GM18508 (cell line): Measurements from ENCODE around the gene TSEN15.
A peak's percentile ranks its signal among the peaks of the same experiment; 100 is the strongest.

ENCODE experiments used
- ATAC-seq: cut with Tn5 transposase; IDR thresholded peaks from one replicate; pipeline ENCODE4 v1.9.1; 2021; ENCODE audit warnings: moderate number of reproducible peaks; ENCODE audit not compliant: insufficient read depth, unreplicated experiment

The TSEN15 gene

GRCh38 chr1:184051485-184052193, at the start of gene TSEN15:
TSEN15 (plus strand) TSS chr1:184051730; CDS start chr1:184051756, 26 bp downstream.
- peak; percentile 86 for ATAC-seq

DNA sequence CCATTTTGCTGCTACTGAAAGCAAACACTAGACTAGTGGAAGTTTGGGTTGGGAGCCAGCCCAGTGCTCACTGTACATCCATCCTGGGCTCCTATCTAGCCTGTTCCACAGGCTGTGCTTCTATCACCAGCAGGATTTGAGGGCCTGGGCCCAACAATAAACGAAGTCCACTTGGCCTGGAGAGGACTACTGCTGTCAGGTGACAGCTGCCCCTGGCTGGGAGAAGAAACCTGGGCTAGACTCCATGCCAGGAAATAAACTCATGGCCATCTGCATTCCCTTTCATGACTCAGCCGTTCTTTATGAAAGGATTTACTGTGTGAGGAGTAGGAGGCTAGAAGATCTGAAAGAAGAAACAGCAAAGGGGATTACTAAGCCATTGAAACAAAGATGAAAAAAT, 49.5 kb upstream of the TSEN15 start:
- no peak for ATAC-seq

- no peak for ATAC-seq
Measured at GRCh38 chr1:184004935-184005334, 46.6 kb upstream of the TSEN15 start.

GRCh38 chr1:184005506-184005905, 46.0 kb upstream of the TSEN15 start:
- ATAC-seq: no peak

DNA sequence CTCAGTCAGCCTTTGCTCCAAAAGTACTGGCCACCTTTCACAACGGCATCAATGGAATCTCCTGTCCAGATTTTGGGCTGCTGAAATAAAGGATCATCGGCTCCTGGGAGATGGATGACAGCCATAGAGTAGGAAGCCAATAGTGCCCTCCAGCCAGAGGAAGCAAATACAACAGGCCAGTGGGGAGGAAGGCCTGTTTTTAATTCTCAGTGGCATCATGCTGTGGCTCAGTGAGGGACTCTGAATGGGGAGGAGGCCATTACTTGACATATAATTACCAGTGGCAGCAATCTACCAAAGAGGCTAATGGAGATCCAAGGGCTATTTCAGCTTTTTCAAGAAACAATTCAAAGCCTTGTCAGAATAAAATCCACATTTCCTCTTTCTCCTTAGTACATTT, 40.7 kb upstream of the TSEN15 start:
- ATAC-seq: no peak

DNA sequence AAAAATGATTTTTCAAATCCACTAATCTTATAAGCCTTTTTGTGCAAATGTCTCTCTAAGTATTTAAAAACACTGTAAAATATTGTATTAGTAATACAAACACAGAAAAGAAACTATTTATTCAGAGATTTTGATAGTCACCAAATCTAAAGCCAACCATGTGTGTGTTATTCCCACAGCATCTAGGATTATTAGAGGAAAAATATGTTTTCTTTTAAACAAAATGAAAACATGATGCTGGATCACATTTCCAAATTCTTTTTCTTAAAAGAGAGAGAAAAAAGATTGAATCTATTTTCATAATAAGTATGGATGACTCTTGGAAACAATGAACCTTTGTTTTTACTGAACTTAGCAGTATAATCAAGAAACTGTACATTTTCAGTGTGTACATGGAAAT, 39.3 kb upstream of the TSEN15 start:
- no peak for ATAC-seq

DNA sequence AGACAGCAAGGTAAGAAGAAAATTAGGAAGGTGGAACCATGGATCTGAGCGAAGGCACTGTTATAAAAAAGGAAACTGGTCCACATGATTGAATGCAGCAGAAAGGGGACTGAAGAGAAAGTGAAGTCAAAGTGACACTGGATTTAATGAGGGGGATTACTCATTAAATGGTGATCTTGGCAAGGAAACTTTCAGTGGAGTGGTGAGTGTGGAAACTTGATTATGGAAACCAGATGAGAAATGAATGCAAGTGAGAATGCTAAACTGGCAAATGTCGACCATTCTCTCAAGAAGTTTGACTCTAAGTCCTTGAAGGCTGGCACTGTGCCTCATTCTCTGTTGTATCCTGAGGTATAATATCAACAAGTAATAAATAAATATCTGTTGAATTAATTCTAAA, 37.3 kb upstream of the TSEN15 start:
- ATAC-seq: no peak

GRCh38 chr1:184016169-184016568, 35.4 kb upstream of the TSEN15 start:
- no peak for ATAC-seq

DNA sequence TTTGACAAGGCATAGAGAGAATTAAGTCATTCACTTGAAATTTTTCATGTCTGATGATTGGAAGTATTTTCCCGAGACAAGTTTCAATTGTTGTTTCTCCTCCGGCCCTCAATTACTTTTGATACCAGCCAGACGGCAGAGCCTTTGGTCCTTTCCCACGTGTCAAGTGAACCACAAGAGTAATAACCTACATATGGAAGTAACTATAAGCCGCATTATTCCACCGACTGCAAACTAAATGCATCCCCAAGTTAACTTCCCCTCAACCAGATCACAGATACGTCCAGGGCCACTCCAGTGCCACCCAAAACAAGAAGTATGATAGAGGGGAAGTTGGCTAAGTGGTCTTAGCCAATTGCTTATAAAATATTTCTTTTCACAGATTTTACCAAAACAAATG, 34.2 kb upstream of the TSEN15 start:
- no peak for ATAC-seq

DNA sequence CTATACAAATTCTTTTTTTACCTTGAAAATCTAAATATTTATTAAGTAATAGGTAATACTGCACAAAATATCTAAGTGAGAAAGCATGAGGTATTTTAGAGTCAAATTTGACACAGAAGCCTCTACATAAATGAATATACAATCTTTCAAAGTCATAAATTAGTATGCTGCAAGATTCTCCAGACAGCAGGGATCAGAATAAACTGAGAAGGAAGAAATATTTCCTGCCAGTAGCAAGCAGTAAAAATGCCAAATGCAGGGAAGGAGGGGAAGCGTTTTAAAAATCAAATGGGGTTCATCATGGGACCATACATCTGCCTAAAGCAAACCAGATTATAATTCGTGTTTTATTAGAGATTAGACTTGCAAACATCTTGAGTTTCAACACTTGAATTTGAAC, 32.9 kb upstream of the TSEN15 start:
- no peak for ATAC-seq

- no peak for ATAC-seq
Measured at GRCh38 chr1:184019069-184019468, 32.5 kb upstream of the TSEN15 start.

- ATAC-seq: no peak
Measured at GRCh38 chr1:184019506-184019905, 32.0 kb upstream of the TSEN15 start.

- no peak for ATAC-seq
Measured at GRCh38 chr1:184020328-184020727, 31.2 kb upstream of the TSEN15 start.

- ATAC-seq: no peak
Measured at GRCh38 chr1:184020855-184021254, 30.7 kb upstream of the TSEN15 start.

DNA sequence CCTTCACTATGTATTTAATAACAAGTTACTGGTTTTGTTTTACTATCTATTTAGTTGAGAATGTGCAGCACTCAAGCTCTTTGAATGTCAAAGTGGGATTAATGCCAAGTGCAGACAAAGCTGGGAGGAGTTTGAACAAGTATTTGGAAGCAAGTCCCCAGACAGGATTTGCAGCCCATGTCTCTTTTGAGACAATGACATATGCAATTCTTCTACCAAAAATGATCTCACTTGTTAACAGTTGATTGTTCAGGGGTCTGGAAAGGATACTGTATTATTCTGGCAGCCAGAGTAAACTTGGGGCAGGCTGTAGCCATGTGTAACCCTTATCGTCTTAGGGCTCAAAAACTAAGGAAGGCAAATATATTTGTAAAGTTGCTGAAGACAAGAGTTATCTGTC, 29.8 kb upstream of the TSEN15 start:
- no peak for ATAC-seq

DNA sequence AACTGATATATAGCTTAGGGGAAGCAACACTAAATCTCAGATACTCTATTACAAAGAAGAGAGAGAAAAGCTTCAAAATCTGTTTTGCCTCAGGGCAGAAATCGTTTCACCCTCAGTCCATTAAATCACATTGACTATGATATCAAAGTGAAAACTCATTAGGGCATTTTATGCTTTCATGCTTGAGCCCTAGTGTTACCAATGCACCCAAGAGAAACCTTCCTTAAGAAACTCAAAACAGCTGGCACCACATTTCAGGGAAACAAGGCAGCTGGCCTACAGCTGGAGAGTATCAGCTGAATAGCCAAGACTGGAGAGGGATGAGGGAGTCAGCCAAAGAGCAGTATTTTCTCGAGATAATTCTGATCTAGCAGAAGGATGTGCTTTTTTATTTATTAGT, 28.9 kb upstream of the TSEN15 start:
- ATAC-seq: no peak

DNA sequence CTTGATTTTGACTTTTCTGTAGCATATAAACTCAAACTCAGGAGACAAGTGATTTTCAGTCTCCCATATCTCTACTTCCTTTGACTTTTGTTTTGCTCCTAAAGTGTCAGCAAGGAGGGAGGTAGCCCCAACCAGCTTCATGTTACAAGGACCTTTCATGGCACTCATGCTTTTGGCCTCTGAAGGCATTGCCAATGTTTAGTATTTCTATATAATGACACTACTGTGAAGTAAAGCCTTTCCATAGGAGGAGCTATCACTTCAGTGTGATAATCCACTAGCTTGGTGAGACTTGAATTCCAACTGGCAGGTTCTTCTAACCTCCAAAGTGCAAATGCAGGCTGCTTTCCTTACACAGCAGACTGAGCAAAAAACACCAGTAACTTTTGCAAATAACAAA, 28.4 kb upstream of the TSEN15 start:
- ATAC-seq: no peak

GRCh38 chr1:184025242-184025675, 26.3 kb upstream of the TSEN15 start:
- ATAC-seq: no peak

DNA sequence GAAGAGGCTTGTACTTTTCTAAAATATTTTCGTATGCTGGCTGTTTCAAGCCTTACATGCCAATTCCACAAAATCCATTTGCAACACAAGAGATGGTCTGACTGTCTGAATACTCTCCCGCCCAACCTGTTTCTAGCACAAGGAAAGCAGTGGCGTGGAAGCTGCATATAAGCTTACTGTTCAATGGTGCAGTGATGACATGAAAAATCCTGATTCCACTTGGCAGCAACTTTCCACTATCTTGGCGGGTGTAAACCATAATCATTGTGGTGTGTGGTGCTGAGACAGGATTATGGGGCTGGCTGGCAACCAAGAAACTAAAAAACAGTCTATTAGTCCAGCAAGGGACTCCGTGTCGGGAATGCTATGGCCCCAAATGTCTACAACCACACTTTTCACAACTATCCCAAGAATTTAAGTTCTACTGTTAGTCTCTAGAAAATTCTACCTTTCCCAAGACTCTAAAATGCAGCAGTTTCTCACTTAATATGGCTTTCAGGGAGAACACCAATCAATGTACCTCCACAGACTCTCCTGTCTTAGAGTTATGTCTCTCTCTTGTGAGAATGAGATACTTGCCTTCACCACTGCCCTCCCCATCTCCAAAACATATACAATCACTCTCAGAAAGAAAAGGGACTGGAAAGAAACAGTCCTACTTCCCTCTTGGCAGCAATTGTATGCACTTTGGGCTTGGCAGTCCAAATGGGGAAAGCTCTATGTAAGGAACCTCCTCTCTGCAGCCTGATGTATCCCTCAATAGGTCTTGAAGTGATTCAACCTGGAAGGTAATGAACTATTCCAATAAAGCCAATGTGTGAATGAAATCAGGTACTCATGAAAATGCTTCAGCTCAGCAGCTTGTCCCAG, 23.5 kb upstream of the TSEN15 start:
- ATAC-seq: no peak

DNA sequence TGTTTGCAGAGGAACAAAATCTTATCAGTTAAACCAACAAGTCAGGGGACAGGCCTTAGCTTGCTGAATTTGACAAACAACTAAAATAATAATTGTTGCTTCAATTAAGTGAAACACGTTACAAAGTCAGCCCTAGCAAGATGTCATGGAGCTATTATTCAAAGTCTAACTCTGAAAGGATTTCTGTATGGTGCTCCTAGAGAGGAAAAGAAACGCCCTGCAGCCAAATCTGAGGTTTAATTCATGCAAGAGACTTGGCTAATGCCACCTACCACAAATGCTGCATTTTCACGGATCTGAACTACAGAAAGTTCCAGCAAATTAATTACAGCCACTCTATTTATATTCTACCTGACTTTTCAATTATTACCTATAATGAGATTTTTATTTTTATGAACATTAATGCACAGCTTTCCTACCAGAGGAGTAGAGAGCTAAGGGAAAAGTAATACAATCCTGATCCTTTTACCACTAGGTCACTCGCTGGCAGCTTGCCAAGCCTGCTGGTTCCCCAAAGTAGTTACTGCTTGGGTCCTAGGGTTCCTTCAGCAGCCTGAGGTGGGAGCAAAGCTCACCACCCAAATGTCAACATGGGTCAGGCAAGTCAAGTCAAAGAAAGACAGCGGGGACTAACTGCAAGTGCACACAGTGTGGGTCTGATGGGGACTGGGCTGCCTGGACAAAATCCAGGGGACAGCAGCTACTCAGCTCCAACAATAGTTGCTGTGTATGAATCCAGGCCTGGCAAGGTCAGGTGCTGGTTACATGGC, 22.5 kb upstream of the TSEN15 start:
- ATAC-seq: no peak
